HG03460 (cell line): ENCODE data around the gene GPR21.

Experiments
- ATAC-seq: cut with Tn5 transposase; IDR thresholded peaks from one replicate; pipeline ENCODE4 v1.9.1; 2021; ENCODE audit not compliant: unreplicated experiment

The GPR21 gene

GRCh38 chr9:123063177-123063598, 29.7 kb downstream of the GPR21 start:
- no peak for ATAC-seq

GRCh38 chr9:123063896-123064295, 30.4 kb downstream of the GPR21 start:
- ATAC-seq: no peak

DNA sequence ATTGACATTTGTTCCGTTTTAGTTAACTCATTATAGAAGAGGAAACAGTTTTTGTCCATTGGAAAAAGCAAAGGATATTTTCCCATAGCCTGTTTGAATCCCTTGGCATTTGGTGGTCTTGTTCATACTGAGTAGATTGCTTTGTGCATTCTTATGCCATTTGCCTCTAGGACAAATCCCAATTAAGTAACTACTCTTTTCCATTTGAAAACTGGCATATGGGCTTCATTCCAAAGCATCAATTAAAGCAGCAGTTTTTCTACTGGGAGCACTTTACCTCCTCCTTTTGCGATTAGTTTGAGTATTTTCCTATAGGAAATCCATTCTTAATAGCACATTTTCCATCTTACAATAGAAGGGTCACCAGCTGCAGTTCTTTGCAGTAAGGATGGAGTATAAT, 31.2 kb downstream of the GPR21 start:
- no peak for ATAC-seq

DNA sequence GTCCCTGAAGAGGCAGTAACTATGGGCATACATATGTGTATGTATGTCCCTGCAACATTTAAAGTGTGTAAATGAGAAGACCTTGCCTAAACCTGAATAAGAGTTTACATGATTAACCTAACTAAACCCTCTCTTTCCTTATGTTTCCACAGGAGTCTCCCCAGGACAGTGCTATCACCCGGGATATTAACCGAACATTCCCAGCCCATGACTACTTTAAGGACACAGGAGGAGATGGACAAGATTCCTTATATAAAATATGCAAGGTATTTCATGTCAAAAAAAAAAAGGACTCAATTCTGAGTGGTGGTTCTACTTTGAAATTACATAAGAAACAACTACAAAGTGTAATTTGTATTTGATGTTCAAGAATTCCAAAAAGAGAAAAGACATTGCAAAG, 31.7 kb downstream of the GPR21 start:
- ATAC-seq: no peak

DNA sequence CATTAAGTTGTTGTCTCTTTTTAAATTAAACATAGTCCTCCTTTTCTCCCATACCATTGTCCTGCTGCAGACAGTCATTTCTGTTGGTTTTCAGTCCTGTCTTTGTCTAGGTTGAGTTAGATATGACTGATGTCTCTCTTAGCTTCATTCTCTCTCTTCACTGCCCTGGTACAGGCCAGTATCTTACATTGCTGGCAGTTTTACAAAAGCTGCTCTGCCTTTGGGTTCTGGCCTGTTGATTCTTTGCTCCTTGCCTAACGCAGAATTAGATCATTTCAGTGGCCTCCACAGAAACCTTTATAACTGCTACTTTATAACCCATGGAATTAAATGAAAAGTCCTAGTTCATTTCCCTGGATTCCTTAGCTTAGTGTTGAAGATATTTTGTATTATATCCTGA, 33.7 kb downstream of the GPR21 start:
- no peak for ATAC-seq

GRCh38 chr9:123069010-123069481, 35.6 kb downstream of the GPR21 start:
- no peak for ATAC-seq

DNA sequence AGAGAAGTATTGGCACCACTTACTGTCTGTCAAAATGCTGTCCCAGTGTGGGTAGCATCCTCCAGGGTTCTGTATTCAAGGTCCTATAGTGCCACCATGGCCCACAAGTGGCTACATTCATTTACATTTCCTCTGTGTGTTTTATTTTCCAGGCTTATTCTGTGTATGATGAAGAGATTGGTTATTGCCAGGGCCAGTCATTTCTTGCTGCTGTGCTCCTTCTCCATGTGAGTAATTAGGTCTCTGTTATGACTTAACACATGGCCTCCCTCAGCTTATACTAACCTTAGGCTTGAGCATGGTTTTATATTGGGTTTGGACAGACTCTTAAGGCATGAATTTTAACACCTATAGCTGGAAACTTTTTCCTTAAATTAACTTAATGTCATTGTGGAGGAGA, 36.7 kb downstream of the GPR21 start:
- no peak for ATAC-seq

DNA sequence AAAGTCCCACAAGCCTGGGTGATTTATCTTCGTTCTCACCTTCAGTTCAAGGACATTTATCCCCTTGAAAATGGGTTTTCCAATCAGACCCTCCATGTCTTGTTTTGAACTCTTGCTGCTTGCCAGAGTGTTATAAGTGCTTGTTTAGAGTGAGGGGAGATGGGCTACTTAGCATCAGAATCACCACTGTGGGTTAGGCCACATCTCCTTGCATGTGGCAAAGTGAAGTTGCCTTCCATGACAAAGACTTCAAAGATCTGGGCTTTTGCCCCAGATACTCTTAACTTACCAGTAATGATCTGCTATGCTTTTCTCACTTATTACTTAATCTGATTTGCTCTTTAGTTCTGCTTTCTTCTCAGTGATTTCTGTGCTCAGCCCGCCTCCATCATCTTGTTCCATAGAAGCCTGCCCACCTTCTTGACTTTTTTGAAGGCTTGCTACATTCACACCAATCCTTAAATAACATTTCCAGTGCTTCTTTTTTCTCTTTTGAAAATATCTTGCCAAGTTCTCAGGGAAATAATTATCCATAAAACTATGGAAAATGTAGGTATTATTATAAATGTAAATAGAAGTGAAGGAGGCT, 39.0 kb downstream of the GPR21 start:
- no peak for ATAC-seq

GRCh38 chr9:123073441-123073840, 40.0 kb downstream of the GPR21 start:
- ATAC-seq: no peak

DNA sequence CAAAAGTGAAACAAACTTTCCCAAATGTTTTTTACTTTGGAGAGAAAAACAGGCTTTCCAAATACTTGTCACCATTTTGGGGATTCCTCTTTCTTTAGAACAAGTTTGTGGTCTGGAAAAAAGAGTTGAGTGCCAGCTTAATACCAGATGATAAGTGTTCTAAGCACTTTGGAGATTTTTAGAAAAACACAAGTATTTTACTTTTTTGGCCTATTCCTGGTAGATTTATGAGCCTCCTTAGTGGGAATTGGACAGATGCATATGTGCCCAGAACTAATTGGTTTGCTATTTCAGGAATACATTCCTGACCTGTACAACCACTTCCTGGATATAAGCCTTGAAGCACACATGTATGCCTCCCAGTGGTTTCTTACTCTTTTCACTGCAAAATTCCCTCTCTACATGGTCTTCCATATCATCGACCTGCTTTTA, 40.5 kb downstream of the GPR21 start:
- no peak for ATAC-seq

DNA sequence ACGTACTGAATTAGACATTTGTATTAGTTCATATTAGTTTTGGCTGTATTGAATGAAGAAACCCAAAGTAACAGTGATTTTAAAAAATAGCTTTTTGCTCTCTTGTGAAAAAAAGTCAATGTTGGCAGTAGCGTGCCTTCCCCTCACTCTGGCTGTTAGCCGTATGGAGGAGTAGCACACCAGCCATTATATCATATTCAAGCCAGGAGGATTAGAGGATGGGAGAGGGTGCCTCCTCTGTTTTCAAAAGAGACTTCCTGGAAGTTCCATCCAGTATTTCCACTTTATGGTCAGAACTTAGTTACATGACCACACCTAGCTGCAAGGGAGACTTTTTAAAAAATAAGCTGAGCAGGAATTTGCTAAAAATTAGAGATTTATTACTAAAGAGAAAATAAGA, 41.2 kb downstream of the GPR21 start:
- no peak for ATAC-seq

DNA sequence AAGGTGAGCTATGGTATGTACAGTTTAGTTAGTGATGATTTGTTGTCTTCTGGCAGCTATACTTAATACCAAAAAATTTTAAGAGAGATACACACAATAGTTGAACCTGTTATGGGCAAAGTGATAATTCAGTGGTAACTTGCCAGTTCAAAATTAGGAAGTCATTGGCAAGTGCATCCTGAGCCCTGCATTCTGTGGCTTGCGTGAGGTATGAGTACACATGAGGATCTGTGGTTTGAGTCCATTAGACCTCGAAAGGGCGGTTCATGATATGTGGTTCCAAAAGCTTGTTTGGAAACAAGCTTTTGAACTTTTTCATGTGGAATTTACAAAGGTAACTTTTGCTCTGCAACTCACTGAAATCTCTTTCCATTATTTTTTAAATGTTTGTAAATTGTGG, 47.0 kb downstream of the GPR21 start:
- no peak for ATAC-seq

- no peak for ATAC-seq
Measured at GRCh38 chr9:123081824-123082223, 48.4 kb downstream of the GPR21 start.

DNA sequence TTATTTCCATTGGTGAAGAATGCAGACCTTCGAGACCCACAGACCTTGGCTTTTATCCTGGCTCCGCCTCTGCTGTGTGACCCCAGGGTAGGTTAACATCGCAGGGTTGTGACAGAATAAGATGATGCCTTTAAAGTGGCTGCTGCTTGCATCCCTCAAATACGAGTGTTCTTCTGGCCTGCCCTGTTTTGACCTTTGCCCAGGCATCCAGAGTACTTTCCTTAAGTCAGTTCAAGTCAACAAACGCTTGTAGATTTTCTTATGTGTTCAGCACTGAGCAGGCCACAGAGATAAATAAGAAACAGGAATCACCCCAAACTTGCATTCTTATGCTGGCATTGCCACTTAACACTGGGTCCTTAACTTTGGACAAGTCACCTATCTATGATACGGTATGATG, 50.2 kb downstream of the GPR21 start:
- no peak for ATAC-seq

DNA sequence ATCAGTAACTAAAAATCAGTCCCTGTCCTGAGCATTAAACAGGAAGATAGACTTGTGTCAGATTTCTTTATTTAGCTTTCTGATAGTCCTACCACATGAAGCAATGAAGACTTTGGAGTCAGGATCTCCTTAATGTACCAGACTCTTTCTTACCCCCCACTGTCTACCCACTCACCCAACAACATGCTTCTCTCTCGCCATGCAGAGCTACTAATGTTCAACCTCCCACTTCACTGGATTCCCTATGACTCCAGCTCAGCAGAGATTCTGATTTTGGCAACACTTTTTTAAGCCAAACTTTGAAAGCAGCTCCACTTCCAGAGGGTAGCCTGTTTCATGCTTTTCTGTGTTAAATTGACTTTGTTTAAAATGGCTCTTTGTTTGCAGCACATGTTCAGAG, 50.8 kb downstream of the GPR21 start:
- no peak for ATAC-seq
